GM19467 (cell line): ENCODE results near the gene ZNF18.
"Not testable (repeated sequence)": the region's sequence is repeated elsewhere in the genome, so short reads cannot be mapped to it uniquely, and the experiment has no call there.

Experiments used
- ATAC-seq: cut with Tn5 transposase; IDR thresholded peaks from one replicate; pipeline ENCODE4 v1.9.1; 2021; ENCODE audit warnings: mild to moderate bottlenecking, moderate library complexity; ENCODE audit not compliant: unreplicated experiment

The ZNF18 gene

DNA sequence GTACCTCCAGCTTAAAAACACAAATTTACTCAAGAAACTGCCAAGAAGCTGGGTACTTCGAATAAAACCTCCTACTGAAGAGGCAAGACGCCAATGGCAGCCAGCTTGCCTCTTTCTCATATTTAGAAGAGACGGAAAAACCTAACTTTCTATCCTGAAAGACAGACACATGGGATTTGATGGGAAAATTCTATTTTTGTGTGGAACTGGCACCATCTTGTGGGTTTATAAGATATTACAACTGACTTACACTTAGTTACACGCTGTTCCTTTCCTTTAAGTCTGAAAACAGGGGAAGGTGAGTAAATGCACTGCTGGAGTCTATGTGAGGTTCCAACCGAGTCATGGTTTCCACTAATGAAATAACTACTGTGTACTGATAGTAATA lies 10.3 kb downstream of the ZNF18 start:
- no peak for ATAC-seq

DNA sequence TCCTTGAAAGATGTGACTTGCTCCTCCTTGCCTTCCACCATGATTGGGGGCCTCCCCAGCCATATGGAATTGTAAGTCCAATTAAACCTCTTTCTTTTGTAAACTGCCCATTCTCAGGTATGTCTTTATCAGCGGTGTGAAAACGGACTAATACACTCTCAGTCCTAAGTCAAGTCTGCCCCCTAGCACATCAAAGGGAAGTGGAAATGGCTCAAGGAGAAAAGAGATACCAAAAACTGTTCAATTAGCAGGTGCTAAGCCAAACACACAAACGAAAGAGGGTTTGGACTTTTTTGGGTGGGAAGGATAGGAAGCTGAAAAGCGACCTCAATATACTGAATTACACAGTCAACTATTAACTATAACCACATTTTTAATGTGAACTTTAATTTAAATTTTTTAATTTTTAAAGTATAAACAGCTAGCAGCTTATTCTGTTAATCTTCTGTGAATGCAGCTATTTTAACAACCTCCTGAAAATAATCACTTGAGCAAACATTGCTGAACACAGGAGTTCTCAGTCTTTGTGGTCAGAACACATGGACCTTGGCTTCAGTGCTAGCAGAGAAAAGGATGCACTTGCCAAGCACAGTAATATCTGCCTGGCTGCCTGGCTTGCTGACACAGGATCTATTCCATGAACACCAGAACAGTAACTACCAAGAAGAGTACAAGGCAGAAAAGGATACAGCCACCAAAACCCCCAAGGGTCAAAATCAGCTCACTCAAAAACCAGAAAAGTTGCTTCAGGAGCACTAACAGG lies 10.9 kb downstream of the ZNF18 start:
- no peak for ATAC-seq

DNA sequence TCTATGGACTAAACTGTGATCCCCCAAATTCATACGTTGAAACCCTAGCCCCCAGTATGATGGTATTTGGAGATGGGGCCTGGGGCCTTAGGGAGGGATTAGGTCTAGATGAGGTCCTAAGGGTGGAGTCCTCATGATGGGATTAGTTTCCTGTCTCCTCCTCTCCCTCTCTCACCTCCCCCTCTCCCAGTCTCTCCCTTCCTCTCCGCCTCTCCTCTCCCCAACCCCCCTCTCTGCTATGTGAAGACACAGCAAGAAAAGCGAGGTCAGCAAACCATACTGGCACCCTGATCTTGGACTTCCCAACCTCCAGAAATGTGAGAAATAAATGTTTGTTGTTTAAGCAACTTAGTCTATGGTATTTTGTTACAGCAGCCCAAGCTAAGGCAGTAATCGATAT lies 15.4 kb downstream of the ZNF18 start:
- ATAC-seq = no peak

DNA sequence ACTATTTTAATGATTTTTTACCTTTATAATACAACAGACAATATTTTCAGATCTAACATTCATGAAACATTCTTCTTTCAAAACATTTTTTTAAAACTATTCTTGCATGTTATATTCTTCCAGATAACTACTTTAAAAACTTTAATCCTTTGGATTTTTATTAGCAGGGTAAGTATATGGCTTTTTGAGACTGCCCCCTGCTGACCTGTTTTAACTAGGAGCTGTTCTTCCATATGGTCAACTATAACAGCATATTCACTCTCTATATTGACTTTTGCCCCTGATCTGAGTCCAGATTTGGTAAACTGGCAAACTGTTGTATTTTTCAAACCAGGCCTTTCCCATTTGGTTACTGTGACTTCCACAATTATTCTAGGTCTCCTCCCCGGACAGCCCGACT lies 16.5 kb downstream of the ZNF18 start:
- ATAC-seq = no peak

DNA sequence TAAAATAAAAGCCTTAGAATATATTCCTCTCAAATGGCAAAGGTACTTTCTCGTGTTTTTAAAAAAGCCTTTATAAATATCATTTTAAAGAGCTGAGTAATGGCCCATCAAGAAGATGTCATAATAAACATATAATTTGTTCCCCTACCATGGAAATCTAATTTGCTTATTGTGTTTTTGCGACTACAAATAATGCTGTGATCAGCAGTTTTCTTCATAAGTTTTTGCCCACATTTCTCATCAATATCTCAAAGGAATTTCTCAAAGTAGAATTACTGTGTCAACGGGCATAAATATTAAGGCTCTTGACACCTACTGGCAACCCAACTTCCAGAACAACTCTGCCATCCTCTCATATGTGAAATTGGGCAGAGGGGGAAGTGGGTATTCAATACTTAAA lies 17.5 kb downstream of the ZNF18 start:
- no peak for ATAC-seq

DNA sequence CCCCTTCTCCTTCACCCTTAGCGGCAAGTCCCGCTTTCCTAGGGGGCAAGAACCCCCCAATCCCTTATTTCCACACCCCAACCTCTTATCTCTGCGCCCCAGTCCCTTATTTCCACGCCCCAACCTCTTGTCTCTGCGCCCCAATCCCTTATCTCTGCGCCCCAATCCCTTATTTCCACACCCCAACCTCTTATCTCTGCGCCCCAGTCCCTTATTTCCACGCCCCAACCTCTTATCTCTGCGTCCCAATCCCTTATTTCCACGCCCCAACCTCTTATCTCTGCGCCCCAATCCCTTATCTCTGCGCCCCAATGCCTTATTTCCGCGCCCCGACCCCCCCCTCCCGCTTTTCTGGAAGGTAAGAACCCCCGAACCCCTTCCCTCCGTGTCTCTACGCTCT lies 24.5 kb downstream of the ZNF18 start:
- ATAC-seq = not testable (repeated sequence)

DNA sequence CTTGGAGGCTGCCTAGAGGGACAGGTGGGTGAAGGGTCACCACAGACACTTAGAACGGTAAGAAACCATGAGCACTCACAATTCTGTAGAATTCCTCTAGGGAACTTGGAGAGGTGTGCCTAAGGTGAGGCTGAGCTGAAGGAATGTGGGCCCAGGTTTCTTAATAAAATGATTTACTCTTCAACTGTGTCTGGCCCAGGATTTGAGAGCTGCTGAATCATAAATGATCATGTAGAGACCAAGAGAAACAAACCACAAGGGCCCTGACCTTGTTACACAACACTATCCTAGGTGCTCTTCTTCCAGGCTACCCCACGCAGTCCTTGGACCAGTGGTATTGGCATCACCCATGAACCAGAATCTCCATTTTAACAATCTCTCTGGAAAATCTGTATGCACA lies 27.7 kb downstream of the ZNF18 start:
- no peak for ATAC-seq

DNA sequence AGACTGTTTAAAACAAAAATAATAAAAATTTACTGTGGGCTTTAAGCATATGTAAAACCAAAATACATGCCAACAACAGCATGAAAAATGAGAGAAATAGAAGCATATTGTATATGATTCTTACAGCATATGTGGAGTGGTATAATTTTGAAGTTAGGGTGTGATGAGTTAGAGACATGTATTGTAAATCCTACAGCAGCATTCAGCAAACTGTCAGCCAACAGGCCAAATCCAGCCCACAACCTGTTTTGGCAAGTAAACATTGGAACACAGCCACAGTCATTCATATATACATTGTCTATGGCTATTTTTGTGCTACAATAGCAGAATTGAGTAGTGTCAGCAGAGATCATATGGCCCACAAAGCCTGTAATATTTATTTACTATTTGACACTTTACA lies 42.3 kb downstream of the ZNF18 start:
- no peak for ATAC-seq

DNA sequence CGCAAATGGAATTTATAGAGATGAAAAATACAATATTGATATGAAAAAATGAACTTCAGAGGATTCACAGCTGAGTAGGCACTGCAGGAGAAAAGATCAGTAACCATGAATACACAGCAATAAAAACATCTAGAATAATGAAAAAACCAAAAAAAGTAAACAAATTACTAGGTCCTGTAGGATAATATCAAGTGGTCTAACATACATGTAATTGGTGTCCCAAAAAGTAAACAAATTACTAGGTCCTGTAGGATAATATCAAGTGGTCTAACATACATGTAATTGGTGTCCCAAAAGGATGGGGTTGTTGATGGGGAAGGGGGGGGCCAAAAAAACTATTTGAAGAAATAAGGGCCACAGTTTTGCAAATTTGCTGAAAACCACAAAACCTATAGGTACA lies 43.4 kb downstream of the ZNF18 start:
- ATAC-seq = no peak

DNA sequence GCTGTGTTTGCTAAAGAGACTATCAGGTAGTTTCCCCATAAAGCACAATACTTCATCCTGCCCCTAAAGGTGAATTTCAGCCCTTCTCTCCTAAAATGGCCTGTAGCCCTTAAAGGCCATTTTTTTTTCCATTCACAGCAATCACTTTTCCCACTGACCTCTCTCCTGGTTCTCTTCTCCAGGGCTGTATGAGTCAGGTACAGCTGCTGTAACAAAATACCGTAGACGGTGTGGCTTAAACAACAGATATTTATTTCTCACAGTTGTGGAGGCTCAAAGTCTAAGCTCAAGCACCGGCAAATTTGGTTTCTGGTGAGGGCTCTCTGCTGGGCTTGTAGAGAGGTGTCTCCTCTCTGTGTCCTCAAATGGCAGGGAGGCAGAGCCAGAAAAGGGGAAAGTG lies 44.7 kb downstream of the ZNF18 start:
- ATAC-seq = no peak

DNA sequence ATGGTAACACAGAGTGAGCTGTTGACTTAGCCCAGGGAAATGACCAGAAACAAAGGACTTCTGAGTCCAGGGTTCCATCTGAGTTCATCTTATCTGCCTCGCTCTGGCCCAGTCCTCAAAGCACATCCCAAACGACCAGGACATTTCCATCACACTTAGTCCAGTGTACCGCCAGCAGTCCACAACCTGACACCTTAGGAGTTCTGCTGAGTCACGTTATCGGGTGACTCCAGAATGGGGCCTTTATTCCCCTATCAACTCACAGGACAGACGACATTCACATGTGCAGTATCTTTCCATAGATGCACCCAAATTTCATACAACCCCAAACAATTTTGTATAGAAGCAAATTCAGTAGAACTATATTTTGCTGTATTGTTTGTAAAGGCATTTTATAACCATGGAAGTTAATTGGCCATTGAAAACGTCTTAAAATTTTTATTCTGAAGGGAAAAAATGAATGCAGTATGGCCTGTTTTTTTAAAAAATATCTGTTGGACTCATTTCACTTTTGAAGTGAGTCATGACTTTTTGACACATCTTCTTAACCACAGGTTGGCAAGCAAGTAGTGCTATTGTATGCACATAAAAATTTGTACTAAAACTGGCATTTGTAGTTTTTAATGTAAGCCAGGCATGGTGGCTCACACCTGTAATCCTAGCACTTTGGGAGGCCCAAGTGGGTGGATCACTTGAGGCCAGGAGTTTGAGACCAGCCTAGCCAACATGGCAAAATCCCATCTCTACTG lies 46.3 kb downstream of the ZNF18 start:
- no peak for ATAC-seq

DNA sequence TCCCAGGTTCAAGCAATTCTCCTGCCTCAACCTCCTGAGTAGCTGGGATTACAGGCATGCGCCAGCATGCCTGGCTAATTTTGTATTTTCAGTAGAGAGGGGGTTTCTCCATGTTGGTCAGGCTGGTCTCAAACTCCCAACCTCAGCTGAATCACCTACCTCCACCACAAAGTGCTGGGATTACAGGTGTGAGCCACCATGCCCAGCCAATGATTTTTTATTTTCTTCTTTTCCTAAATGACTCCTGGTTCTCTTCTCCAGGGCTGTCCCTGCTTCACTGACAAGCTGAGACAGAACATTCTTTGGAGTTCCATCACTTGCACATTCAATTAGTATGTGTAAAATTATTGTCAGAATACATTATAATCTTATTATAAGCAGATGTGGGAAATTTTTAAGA lies 47.7 kb downstream of the ZNF18 start:
- ATAC-seq = not testable (repeated sequence)

DNA sequence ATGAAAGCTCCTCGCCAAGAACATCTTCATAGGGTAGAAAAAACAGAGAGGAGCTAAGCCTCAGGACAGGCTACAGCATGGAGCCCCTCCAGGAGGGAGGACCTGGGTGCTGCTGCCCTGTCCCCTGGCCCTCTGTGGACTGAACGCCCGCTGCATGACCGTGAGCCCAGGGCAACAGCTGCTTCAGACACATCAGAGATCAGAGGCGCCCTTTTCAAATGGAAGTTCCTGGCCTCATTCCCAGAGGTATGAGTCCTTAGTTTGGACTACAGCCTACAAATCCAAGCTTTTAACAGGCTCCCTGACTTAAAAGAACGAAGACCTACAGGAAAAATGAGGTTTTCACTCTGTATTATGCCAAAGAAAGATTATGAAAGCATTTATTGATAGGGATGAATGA lies 48.5 kb downstream of the ZNF18 start:
- no peak for ATAC-seq

DNA sequence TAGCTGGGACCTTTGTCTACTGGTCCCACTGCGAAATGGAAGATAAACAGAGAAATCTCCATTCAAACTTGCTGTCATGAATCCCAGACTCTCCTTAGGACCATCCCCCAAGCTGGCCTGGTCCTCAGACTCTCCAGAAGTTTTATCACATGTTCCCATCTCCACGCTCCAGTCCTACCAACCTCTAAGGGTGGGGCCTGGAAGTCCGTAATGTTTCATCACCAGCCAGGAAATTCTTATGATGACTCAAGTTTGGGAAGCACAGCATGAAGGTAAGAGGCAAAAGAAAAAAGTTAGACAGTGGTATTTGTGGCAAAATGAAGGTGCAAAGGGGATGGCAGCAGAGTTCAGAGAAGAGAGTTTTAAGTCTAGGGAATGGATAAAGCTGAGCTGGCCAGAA lies 52.7 kb downstream of the ZNF18 start:
- no peak for ATAC-seq

DNA sequence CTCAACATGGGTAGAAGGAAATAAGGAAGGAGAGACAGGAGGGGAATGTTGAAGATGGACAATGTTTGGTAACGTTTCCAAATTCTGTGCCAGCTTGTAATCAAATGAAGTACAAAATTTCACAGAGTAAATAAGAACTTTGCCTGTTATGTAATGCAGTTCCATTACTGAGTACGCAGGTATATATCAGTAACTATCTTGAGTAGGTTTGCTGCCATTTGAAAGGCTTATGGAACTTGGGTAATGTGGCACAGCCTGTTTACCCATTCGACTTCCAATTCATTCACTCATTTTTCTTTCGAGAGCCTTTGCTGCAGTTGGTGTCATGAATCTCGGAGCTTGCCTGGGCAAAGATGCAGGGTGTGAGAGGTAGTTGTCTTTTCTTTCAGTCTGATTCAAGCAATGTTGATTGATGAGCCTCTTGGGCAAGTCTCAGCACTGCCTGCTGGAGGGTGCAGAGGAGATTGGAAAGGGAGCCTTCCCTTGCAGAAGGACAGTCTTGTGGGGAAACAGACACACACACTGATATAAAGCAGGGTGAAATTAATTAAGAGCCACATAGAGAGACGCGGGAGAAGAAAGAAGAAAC lies 53.4 kb downstream of the ZNF18 start:
- no peak for ATAC-seq

DNA sequence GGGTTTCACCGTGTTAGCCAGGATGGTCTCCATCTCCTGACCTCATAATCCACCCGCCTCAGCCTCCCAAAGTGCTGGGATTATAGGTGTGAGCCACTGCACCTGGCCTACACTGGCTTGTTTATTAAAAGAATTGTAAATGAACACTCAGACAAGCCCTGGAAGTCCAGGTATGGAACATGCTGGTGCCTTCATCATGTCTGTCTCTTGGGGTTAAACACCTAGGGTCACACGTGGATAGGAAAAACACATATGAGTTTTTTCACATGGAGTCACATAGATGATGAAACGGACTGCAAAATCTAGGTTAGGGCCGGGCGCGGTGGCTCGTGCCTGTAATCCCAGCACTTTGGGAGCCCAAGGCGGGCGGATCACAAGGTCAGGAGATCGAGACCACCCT lies 54.2 kb downstream of the ZNF18 start:
- not testable (repeated sequence) for ATAC-seq

DNA sequence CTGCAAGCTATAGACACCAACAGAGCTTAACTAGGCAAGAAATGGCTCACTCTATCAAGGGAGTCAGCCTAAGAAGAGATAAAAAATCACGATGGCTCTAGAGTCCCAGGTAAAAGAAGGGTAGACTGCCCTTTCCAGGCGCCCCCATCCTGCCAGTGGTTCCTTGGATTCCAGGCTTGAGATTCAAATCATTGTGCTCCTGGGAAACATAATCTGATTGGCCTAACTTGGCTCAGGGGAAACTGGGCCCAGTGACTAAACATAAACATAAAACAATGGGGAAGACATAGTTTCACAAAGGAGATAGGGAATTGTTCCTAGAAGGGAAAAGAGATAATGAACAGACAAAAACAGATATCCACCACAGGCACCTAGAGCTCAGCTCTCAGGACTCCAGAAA lies 56.4 kb downstream of the ZNF18 start:
- no peak for ATAC-seq

DNA sequence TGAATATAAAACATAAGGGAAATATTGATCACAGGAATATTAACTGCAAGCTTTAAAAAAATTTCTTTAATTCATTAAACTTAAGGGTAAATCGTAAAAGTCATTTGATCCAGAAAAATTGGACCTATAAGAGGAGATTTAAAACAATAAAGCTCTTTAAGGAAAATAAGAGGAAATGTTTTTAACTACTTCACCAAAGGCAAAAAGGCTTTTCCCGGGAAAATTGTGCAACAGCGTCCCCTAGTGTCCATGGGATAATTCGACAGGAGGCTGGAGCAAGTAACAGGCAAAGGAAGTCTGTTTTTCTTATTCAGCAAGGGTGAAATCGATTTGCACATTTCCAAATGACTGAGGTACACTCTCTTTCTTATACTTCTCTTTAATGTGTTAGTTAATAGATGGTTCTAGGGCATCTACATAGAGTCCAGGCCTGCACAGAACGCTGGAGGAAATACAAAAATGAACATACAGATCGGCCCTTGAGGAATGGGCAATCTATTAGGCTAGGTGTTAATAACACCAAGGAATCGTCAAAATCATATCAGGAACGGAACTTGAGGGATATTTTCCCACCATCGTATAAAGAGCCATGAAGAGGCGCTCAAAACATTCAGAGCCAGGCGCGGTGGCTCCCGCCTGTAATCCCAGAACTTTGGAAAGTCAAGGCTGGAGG lies 61.4 kb downstream of the ZNF18 start:
- no peak for ATAC-seq

DNA sequence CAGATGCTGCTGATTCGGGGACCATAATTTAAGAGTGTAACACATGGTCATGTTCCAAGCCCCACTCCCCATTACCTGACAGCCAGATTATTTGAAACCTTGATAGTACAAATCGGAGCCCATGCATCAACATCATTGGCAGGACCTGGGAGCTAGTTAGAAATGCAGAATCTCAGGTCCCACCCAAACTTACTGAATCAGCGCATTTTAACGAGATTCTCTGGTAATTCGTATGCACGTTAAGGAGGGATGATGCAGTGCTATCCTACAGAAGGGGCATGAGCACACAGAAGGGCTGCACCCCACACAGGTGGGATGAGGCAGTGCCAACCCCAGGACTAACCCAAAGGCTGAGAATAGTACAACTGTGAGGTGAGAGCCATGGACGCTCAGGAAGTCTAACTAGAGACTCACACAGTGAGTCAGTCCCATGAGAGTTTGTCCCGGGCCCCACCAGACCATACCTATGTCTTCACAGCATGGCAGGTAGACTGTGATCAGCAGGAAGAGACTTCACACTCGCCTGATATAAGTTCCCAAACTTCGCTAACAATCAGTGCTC lies 64.9 kb downstream of the ZNF18 start:
- ATAC-seq = no peak

DNA sequence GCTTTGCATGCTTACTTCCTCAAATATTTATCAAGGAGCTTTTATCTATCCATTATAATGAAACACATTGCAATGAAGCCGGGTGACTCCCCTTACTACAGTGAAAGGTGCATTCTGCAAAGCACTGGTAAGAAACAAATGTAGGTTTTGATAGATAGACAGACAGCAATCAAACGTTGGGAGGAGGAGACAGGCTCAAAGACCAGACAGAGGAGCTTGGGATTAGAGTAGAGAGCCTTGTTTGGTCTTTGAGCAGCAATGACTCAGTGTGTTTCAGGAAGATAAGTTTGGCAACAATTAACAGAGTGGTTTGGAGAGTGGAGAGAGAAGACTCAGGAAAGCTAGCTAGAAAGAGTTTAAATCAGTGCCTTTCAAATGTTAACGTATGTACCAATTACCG lies 68.8 kb downstream of the ZNF18 start:
- ATAC-seq = no peak
